HL-60/S4 treated with retinoic acid at 250 ng/mL for 4 days and 3 days (cell line): ENCODE results near the gene VAMP5.

Experiments used
- in situ Hi-C: fragments of 300-500 bp; cut with MboI; formaldehyde crosslinking; loops from 2 replicates; pipeline ENCODE4 v1.7.0; 2022; ENCODE audit warnings: low sequenced_read_pairs

VAMP5 gene

DNA sequence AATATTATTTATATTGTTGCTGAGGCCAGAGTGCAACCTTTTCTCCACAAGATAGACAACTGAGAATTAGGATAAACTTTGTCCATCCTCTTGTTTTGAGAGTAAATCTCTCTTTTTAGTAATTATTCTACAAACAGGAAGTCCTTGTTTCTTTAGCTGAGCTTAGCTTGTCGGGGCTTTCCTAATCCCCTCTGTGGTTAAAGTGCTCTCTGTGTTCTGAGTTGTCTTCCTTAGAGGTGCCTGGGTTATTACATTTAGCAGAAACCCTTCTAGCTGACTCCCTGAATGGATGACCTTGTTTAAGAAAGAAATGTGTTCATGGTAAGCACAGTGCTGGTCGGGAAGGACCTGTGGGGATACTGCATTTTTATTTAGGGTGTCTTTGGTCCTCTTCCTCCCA lies 44.4 kb downstream of the VAMP5 start:
- in situ Hi-C loops, result no loop called here

DNA sequence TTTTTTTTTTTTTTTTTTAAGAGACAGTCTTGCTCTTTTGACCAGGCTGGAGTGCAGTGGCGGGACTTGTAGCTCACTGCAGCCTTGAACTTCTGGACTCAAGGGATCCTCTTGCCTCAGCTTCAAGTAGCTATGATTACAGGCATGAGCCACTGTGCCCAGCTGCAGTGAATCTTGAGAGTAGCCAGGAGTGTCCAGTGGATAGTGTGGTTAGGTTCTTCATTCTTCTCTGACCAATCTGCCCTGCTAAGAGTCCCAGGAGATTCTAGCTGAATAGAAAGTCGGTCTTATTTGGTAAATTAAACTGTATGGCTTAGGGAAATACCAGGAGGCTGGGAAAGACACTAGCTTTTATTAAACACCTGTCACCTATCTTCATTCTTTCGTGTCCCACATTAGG lies 47.1 kb downstream of the VAMP5 start:
- in situ Hi-C loops, result loop anchor here (10.0 kb wide), 1 partner anchor 183 kb away; no protein-coding TSS in a partner anchor

DNA sequence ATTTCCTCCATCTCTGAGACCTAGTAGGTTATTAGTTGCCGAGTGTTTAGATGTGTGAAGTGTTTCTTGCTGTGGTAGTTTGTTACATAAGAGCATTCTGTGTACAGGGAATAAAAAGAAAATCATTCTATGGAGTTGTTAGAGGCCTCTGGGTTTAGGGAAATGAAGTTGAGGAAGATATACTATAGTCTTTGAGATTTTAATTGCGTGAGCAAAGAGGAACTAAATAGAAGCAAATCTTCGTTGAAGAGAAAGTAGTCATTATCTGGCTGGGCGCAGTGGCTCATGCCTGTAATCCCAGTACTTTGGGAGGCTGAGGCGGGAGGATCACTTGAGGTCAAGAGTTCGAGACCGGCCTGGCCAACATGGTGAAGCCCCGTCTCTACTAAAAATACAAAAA lies 50.8 kb downstream of the VAMP5 start:
- in situ Hi-C loops, result loop anchor here (10.0 kb wide), 1 partner anchor 180 kb away; no protein-coding TSS in a partner anchor

- in situ Hi-C loops, result loop anchor here (10.0 kb wide), 1 partner anchor 179 kb away; no protein-coding TSS in a partner anchor
These were observed 51.4 kb downstream of the VAMP5 start for GRCh38 chr2:85635636-85636035.

DNA sequence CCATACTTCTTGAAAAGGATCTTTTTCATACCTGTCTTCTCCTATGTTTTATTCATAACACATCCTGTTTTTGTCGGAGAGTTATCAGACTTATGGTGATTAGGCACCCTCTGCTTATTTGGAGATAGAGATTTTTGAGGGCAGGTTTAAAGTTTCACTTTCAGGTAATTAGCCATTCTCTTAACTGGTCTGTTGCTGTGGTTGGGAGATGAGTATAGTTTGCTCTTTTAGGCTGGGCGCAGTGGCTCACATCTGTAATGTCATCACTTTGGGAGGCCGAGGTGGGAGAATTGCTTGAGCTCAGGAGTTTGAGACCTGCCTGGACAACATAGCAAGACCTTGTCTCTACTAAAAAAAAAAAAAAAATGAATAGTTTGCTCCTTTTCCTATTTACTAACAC lies 58.5 kb downstream of the VAMP5 start:
- in situ Hi-C loops, result no loop called here
